Measurements from ENCODE around the gene TBC1D5.

TBC1D5 gene

DNA sequence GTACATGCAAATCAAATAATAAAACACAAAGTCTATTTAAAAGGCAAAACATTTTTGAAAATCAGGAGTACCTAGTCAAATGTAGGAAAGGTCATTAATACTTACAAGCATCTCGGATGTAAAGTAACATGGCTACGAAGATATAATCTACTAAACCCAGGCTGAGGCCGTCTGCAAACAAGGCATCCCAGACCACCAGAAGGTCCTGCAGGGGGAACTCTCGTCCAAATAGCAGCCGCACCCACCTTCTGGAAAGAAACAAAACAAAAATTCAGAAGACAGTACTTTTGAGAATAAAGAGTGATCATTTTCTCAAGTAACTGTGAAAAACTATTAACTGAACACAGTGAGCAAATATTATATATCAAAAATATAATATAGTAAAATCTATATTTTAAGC lies 434.5 kb downstream of the TBC1D5 start:
- DNase-seq (ENCODE audit: low read depth in 1 of 2, low spot score in 1 of 2) = no peak

DNA sequence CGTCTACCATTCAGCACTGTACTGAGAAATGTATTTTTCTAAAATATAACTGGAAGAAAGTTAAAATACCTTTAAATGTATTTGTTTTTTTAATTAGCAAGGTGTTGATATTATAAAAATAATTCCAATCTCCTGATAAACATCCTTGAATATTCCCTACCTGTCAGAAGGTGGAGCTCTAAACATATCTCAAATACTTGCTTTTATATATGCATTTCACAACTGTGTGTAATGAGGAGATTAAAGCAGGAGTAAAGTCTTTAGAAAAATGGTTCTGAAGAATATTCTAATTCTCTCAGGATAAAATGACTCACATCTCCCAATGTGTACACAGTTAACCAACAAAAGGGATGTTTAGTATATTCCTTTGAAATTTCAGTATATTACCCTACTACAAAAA lies 434.9 kb downstream of the TBC1D5 start:
- DNase-seq (ENCODE audit: low read depth in 1 of 2, low spot score in 1 of 2) = no peak

- no peak for DNase-seq (ENCODE audit: low read depth in 1 of 2, low spot score in 1 of 2)
Measured at GRCh38 chr3:17304969-17305368, 437.5 kb downstream of the TBC1D5 start.

DNA sequence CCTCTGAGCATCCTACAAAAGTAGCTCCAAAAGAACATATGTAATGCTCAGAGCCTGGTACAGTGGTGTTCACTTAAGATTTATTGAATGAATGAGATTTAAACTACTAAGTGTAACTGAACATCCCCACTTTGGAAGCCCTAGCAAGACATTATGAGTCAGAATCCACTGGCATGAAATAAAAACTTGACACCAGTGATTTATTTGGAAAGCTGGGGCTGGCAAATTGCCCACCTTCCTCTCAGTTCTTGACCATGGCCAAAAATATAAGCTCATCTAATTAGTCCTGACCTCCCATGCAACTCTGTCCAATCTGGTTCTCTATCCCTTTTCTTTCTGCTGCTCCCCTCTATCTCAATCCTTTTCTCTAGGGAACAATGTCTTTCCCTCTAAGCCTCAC lies 439.7 kb downstream of the TBC1D5 start:
- DNase-seq (ENCODE audit: low read depth in 1 of 2, low spot score in 1 of 2) = no peak

GRCh38 chr3:17302170-17302569 lies 440.3 kb downstream of the TBC1D5 start:
- DNase-seq (ENCODE audit: low read depth in 1 of 2, low spot score in 1 of 2) = no peak

GRCh38 chr3:17301271-17301670 lies 441.2 kb downstream of the TBC1D5 start:
- DNase-seq (ENCODE audit: low read depth in 1 of 2, low spot score in 1 of 2) = no peak

DNA sequence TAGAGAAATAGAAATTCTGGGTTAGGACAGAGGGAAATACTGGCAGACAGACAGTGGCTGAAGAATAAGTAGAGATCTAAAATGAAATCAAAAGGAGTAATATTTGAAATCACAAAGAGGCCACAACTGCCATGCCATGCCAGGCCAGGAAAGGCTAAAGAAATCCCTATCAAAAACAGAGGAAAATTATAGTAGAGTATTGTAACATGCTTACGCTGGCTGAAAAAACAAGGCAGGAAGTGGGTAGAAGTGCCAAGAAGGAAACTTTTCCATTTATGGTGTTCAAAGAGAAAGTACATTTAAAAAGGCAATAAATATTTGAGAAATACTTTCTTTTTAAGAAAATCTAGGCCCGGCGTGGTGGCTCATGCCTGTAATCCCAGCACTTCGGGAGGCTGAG lies 442.0 kb downstream of the TBC1D5 start:
- no peak for DNase-seq (ENCODE audit: low read depth in 1 of 2, low spot score in 1 of 2)

DNA sequence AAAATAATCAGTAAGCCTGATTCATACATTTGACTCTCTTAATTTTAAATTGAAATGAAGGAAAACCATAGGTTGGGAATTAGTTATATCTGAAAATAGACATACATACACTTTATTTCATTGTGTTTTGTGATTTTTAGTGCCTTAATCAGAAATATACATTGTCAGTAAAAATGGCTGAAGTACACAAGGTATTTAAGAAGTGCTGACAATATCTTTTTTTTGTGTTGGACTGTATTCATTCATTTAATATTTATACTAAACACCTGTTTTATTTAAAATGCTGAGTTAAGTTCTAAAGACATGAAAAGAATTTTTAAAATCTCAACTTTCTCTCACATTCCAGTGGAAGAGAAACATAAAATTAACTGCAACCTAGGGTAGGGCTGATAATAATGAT lies 444.4 kb downstream of the TBC1D5 start:
- DNase-seq (ENCODE audit: low read depth in 1 of 2, low spot score in 1 of 2) = no peak

DNA sequence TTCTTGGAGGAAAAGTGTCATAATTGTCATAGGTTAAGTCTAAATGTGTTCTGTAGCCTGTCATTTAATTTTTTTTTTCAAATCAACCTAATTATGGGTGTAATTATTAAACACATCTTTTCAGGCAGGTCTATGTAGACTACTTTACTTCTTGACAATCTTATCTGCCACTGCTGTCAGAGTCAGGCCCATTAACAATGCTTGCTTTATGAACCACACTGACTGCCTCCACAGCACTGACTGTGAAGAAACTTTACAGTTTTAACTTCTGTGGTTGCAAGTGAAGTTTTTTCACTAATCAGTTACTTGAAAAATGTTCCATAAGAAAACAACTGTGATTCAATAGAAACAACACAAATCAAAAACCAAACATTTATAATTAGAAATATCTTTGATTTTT lies 449.9 kb downstream of the TBC1D5 start:
- DNase-seq (ENCODE audit: low read depth in 1 of 2, low spot score in 1 of 2) = no peak

DNA sequence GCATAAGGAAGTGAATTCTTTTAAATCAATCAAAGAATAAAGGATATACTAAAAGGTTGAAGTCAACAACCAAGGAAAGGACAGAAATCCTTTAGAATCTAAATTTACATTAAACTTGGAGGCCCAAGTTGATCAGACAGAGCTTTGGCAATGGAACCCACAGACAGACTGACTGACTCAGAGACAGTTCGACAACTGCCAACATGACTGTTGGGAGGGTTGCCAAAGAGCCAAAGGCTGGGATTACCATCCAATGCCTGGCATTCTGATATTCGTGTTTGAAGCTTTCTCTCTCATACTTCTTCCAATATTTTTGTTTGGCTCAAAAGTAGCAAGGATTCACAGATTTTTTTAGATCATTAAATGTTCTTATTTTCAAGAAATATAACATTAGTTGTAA lies 451.5 kb downstream of the TBC1D5 start:
- DNase-seq (ENCODE audit: low read depth in 1 of 2, low spot score in 1 of 2) = no peak

DNA sequence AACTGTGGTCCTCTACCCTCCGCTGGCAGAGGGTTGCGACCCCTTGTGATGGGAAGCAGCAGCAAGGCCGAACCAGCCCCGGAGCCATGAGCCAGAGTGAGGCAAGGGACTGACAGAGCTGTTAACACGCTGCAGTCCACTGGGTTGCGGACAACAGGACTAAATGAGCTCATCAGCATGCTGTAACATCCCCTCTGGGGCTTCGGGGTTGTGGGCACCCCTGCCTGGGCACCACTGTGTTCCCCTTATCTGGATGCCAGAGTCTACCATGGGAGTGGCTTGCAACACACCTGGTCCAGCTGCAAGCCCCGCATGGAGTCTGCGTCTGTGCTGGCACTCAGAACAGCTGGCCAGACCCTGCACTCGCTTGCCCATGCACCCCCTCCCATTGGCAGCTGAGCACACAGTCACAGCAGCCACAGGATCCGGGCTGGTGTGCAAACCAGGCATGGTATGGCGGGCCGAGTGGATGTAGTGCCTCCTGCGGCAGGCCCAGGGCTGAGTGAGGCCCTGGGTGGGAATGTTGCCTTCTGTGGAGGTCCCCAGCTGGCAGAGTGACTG lies 453.5 kb downstream of the TBC1D5 start:
- DNase-seq (ENCODE audit: low read depth in 1 of 2, low spot score in 1 of 2) = no peak

DNA sequence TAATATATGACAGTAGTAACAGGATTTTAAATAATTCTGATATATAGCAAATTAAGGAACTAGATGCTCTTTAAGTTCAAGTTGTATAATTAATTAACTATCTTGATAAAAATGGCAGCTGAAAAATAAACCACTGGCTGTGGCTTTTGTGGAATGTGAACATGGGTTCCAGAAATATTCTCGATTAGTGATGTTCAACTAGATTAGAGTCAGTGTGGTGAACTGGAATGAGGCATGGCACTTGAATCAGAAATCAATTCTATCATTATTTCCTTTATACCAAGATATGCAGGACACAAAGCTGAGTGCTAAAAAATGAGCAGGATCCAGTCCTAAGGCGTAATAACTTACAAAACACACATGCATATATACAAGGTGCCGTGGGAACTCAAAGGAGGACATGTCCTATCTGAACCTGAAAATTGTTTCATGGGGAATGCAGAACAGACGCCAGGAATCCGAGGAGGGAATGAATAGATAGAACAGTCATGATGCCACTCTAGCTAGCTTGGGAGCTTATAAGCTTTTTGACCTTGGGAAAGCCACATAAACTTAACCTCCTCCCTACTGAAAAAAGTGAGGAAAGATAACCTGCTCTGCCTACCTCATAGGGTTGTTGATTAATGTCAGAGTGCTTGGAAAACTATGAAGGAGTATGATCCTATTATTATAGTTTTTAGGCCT lies 455.3 kb downstream of the TBC1D5 start:
- DNase-seq (ENCODE audit: low read depth in 1 of 2, low spot score in 1 of 2) = no peak

DNA sequence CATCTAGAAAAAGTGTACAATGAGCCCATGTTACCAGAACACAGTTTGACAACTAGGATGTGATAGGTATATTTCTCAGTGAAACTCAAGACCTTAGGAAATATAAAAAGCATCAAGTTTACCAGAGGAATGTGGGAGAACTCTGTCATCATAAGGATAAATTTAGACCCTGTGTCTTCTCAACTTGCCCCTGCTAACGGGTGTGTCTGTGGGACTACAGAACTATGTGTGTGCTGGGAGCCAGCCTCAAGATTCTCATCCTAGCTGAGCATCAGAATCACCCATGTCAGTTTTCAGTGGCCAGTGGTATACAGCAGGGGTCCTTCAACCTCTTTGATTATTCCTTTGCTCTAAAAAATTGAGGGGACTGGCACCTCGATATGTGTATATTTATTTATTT lies 464.4 kb downstream of the TBC1D5 start:
- DNase-seq (ENCODE audit: low read depth in 1 of 2, low spot score in 1 of 2) = no peak

- DNase-seq (ENCODE audit: low read depth in 1 of 2, low spot score in 1 of 2) = no peak
Measured at GRCh38 chr3:17266846-17267245, 475.6 kb downstream of the TBC1D5 start.

GRCh38 chr3:17261627-17262369 lies 480.6 kb downstream of the TBC1D5 start:
- no peak for DNase-seq (ENCODE audit: low read depth in 1 of 2, low spot score in 1 of 2)

DNA sequence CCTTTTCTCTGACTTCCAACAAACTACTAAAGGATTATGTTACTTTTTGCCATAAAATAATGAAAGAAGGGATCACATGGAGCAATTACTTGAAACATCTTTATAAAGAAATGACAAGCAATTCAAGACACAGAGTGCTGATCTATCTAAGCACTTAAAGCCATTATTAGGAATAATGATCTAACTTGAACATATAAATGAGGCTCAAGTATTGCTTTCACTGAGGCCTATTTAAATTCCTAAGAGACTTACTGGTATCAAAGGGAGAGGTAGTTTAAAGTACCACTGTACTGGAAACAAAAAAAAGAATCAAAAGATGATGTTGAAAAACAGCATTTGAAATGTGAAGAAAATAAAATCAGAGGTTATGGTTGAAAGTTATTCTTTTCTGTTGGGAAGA lies 482.2 kb downstream of the TBC1D5 start:
- no peak for DNase-seq (ENCODE audit: low read depth in 1 of 2, low spot score in 1 of 2)

DNA sequence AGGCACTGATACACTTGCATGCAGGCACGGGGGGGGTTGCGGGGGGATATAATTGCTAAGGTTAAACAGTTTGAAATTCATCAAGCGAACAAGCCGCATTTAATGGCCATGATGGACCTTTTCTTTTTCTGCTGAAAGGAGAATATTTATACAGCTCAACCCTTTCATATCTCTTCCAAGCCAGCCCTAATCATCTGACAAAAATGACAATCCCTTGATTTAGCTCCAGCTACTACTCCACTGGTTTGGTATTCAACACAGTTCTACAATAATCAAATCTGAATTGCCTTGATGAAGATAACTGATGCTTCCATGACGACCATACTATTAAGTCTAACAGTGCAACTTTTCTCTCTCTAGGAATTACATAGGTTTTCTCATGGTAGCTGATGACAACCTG lies 482.7 kb downstream of the TBC1D5 start:
- no peak for DNase-seq (ENCODE audit: low read depth in 1 of 2, low spot score in 1 of 2)

GRCh38 chr3:17258823-17259436 lies 483.5 kb downstream of the TBC1D5 start:
- DNase-seq (ENCODE audit: low read depth in 1 of 2, low spot score in 1 of 2) = no peak

- no peak for DNase-seq (ENCODE audit: low read depth in 1 of 2, low spot score in 1 of 2)
Measured at GRCh38 chr3:17257269-17257668, 485.2 kb downstream of the TBC1D5 start.

- no peak for DNase-seq (ENCODE audit: low read depth in 1 of 2, low spot score in 1 of 2)
Measured at GRCh38 chr3:17243621-17244020, 498.8 kb downstream of the TBC1D5 start.

DNA sequence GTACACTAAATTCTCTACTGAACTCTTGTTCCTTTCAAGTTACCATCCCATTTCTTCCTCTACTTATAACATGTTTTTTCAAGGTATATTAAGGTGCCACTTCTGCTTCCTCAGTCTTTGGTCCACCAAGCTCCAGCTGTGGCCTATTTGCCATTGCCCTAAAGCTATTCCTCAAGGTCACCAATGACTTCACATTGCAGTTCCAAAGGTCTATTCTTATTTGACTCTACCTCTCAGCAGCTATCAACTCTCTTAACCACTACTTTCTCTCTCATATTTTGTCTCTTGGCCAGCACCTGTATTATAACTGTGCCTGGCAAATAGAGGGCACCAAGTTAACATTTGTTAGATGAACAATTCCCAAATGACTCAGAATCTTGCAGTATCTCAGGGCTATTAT lies 503.0 kb downstream of the TBC1D5 start:
- DNase-seq (ENCODE audit: low read depth in 1 of 2, low spot score in 1 of 2) = no peak

GRCh38 chr3:17238023-17238422 lies 504.4 kb downstream of the TBC1D5 start:
- DNase-seq (ENCODE audit: low read depth in 1 of 2, low spot score in 1 of 2) = no peak

All from stimulated activated CD4-positive, alpha-beta T cell treated with anti-CD3 and anti-CD28 coated beads, Interleukin-15, amount 100 ng/mL, for 1 hour (primary cell).